Peyer's patch (tissue), 4 donors: Measurements from ENCODE around the gene PTRHD1. TPM values are rescaled to one million over a fixed set of nuclear protein-coding genes. Genes with fewer than 3 reads are reported as not detected.

Experiments
- DNase-seq, 3 donors: peaks; one replicate each; pipeline ENCODE4 v3.0.0-alpha.2; 2017 to 2019
- H3K27ac ChIP-seq, 4 donors: fragments of 200-600 bp; sonication (generic); one replicate each; pipeline ENCODE4 v1.5.1; 2016 to 2019
- H3K27me3 ChIP-seq, 2 donors: fragments of 200-600 bp; sonication (generic); one replicate each; pipeline ENCODE4 v1.5.1; 2019
- H3K36me3 ChIP-seq, 3 donors: fragments of 200-600 bp; sonication (generic); one replicate each; pipeline ENCODE4 v1.5.1; 2016 to 2019
- H3K4me1 ChIP-seq, 4 donors: fragments of 200-600 bp; sonication (generic); one replicate each; pipeline ENCODE4 v1.5.1; 2016 to 2019
- H3K4me3 ChIP-seq, 4 donors: fragments of 200-600 bp; sonication (generic); 1 replicate in 3 of 4; 2 replicates in 1 of 4; pipeline ENCODE4 v1.5.1; 2016 to 2019; ENCODE audit warnings: mild to moderate bottlenecking in 1 of 4
- H3K9me3 ChIP-seq, 4 donors: fragments of 200-600 bp; sonication (generic); one replicate each; pipeline ENCODE4 v1.5.1; 2016 to 2019; ENCODE audit warnings: mild to moderate bottlenecking in 1 of 4
- CTCF ChIP-seq, 6 experiments: fragments of 450-650 bp in 4 of 6; fragments of 200-600 bp in 2 of 6; sonication (generic) in 1 of 6; IDR thresholded peaks; one replicate each; pipeline ENCODE4 v1.5.1; 2017 to 2019; ENCODE audit warnings: antibody characterized with exemption in 6 of 6, mild to moderate bottlenecking in 3 of 6, moderate library complexity in 1 of 6
- POLR2A ChIP-seq, 2 donors: fragments of 450-650 bp; IDR thresholded peaks; one replicate each; pipeline ENCODE4 v1.5.1; 2017; ENCODE audit warnings: antibody characterized with exemption in 2 of 2, mild to moderate bottlenecking in 2 of 2, moderate library complexity in 2 of 2
- total RNA-seq, 4 donors: library from RNA; depleted of rRNA; stranded (reverse); fragments of >200 nt; gene quantifications; one replicate each; pipeline ENCODE4 v1.1.0, GENCODE V29; 2016

Gene PTRHD1, protein sequence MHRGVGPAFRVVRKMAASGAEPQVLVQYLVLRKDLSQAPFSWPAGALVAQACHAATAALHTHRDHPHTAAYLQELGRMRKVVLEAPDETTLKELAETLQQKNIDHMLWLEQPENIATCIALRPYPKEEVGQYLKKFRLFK
- 10 to 100 TPM; 19.9 to 38.7 (median 21.2) TPM for total RNA-seq

DNA sequence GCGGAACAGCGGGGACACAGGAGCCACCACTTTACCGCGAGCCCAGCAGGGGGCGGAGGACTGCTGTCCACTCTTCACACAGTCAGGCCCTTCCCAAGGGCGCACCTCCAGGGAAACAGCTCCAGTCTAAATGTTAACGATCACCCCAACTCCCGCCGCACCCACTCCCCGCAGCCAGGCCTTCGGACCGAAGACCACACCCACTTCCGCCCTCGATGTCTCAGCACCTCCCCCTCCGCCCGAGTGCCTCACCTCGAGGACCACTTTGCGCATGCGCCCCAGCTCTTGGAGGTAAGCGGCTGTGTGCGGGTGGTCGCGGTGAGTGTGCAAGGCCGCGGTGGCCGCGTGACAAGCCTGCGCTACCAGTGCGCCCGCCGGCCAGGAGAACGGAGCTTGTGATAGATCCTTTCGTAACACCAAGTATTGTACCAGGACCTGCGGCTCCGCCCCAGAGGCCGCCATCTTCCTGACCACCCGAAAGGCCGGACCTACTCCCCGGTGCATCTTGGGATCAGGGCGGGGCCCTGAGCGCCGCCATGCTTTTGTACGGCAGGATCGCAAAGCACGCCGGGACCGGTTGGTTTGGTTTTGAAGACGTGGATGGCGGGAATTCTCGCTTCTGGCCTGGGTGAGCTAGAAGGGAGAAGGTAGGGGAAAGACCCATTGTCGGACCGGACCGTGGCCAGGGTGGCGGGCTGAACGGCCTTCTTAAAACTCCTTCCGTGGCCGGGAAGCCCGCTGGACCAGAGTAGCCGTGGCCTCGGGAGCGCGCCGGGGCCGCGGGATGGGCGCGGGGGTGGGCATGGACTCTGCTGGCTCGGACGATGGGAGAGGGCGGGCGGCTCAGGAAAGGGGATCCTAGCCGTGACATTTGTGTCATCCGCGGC is at the start of gene PTRHD1, which contains the start of gene CENPO:
TSS of gene PTRHD1 (minus strand) at position 518 of the 887 bp plus-strand sequence. CDS start at position 504, 14 bp downstream.
TSS of gene CENPO (plus strand) at position 552 of the 887 bp plus-strand sequence. CDS start 495 bp downstream, outside the sequence.
- Histone ChIP-seq H3K9me3 (no peaks in the 10 kb centered on the region), H3K27me3 (no peaks in the 10 kb centered on the region), H3K36me3 (no peaks in the 10 kb centered on the region), H3K4me3 (peak within 1 kb of the TSS; percentile 64 to 85 (median 72)), H3K27ac (peak within 1 kb of the TSS; percentile 94 to 97 (median 96)), H3K4me1 (peaks cover 0 to 9% (median 2%) of the 10 kb centered on the region in 4 donors)
- TF ChIP-seq CTCF (IDR thresholded peaks at IDR 0.05) (peak in 5 of 6 experiments; percentile 39 to 87 (median 85)), POLR2A (IDR thresholded peaks at IDR 0.05) (peak; percentile 20 to 56)
- DNase-seq, result peak; percentile 95 to 98 (median 98)

- H3K36me3 ChIP-seq, result peaks cover 0 to 24% (median 0%) of the 10 kb centered on the region in 3 donors
- TF ChIP-seq POLR2A (IDR thresholded peaks at IDR 0.05), result no peak
- no peak for TF ChIP-seq CTCF (IDR thresholded peaks at IDR 0.05)
- DNase-seq, result peak in 1 of 3 donors; percentile 29
- no peak overlapping the region for H3K27ac ChIP-seq
- no peaks in the 10 kb centered on the region for H3K4me1 ChIP-seq
- H3K4me3 ChIP-seq, result no peak overlapping the region
- H3K27me3 ChIP-seq, result no peaks in the 10 kb centered on the region
- H3K9me3 ChIP-seq, result no peaks in the 10 kb centered on the region
Observed at GRCh38 chr2:24842081-24843050, 49.2 kb upstream of the PTRHD1 start.

GRCh38 chr2:24840962-24841945 is 48.1 kb upstream of the PTRHD1 start:
- H3K4me1 ChIP-seq, result no peaks in the 10 kb centered on the region
- TF ChIP-seq POLR2A (IDR thresholded peaks at IDR 0.05) (no peak), CTCF (IDR thresholded peaks at IDR 0.05) (no peak)
- H3K27me3 ChIP-seq, result no peaks in the 10 kb centered on the region
- H3K36me3 ChIP-seq, result peaks cover 0 to 35% (median 0%) of the 10 kb centered on the region in 3 donors
- H3K27ac ChIP-seq, result no peak overlapping the region
- no peaks in the 10 kb centered on the region for H3K9me3 ChIP-seq
- peak in 1 of 3 donors; percentile 32 for DNase-seq
- no peak overlapping the region for H3K4me3 ChIP-seq

DNA sequence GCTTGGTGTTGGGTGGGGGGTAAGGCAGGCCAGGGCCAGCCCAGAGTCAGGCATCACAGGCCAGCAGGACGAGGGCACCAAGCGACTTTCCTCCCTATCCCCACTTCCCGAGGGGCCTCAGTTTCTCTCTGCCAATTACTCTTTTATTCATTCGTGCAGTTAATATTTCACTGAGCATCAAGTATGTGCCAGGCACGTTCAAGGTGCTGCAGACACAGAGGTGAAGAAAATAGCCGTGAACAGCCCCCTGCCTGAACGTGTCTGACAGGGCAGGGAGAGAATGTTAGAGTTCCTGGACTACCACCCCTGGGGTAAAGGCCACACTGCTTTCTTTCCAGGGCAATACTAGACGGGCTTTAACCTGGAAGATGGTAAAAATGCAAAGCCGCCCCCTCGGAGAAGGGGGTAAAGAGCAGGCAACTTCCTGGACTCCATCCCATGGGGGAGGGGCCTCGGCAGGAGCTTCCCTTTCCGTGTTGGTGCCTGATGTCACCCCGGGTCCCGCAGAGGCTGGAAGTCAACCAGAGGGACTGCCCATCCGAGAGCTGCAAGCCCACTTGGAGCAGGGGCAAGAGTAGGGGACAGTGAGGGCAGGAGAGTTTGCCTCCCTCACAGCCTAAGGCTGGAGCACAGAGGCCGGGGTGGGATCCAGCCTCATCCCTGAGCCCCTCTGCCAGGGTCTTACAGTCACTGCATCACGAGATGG is 47.1 kb upstream of the PTRHD1 start:
- no peak overlapping the region for H3K4me3 ChIP-seq
- H3K36me3 ChIP-seq, result peaks cover 0 to 39% (median 0%) of the 10 kb centered on the region in 3 donors
- H3K4me1 ChIP-seq, result no peaks in the 10 kb centered on the region
- no peaks in the 10 kb centered on the region for H3K9me3 ChIP-seq
- TF ChIP-seq POLR2A (IDR thresholded peaks at IDR 0.05), result no peak
- TF ChIP-seq CTCF (IDR thresholded peaks at IDR 0.05), result no peak
- H3K27me3 ChIP-seq, result no peaks in the 10 kb centered on the region
- peak in 1 of 3 donors; percentile 22 for DNase-seq
- H3K27ac ChIP-seq, result no peak overlapping the region
